GM15510 (cell line): ENCODE data around the gene ASTN2.

Experiments used
- POLR2A ChIP-seq: IDR thresholded peaks from 3 replicates; pipeline ENCODE4 v1.6.1; 2011; ENCODE audit warnings: borderline replicate concordance; ENCODE audit not compliant: insufficient read length; ENCODE audit errors: extremely low read depth

Gene ASTN2

GRCh38 chr9:116943970-116944369, 470.9 kb downstream of the ASTN2 start:
- no peak for TF ChIP-seq POLR2A

GRCh38 chr9:116942593-116943061, 472.2 kb downstream of the ASTN2 start:
- no peak for TF ChIP-seq POLR2A

DNA sequence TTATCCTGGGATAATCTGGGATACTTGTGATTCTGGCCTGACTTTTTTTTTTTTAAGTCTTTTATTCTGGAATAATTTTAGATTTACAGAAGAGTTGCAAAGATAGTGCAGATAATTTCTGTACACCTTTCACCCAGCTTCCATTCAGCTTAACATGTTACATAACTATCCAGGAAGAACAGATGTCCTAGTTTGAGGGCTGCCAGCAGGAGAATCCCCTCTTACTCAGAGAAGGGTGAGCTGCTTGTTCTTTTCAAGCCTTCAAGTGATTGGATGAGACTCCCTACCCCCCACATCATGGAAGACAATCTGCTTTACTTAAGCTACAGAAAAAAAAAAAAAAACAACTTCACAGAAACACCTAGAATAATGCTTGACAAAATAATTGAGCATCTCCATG, 473.6 kb downstream of the ASTN2 start:
- no peak for TF ChIP-seq POLR2A

DNA sequence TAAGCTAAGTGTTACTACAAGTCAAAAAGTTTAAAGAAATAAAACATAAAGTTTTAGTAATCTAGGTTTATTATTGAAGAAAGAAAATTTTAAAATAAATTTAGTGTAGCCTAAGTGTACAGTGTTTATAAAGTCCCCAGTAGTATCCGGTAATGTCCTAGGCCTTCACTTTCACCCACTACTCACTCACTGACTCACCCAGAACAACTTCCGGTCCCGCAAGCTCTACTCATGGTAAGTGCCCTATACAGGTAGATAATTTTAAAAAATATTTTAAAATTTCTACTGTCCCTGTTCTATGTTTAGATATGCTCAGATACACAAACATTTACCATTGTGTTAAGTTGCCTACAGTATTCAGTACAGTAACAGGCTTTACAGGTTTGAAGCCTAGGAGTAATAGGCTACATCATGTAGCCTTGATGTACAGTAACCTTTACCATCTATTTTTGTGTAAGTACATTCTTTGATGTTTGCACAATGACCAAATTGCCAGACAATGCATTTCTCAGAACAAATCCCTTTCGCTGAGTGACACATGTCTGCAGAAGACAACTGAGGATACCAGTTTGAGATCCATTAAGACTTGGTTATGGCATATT, 474.1 kb downstream of the ASTN2 start:
- TF ChIP-seq POLR2A = no peak

DNA sequence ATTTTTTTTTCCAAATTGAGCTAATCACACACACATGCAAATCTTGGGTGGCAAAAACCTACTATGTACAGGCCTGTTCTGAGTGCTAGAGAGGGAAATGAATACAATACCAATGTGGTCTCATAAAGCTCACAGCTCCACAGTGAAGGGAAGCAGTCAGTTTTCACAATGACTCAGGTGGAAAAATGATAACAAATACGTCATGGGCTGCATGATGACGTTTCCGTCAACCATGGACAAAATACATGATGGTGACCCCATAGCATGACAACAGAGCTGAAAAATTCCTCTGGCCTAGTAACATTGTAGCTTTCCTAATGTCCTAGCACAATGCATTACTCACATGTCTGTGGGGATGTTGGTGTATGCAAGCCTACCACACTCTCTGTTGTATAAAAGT, 475.2 kb downstream of the ASTN2 start:
- TF ChIP-seq POLR2A = no peak

- TF ChIP-seq POLR2A = no peak
These were observed 475.7 kb downstream of the ASTN2 start for GRCh38 chr9:116939161-116939560.

- TF ChIP-seq POLR2A = no peak
These were observed 477.5 kb downstream of the ASTN2 start for GRCh38 chr9:116937361-116937760.

GRCh38 chr9:116935149-116935897, 479.5 kb downstream of the ASTN2 start:
- TF ChIP-seq POLR2A = no peak

GRCh38 chr9:116934131-116934530, 480.7 kb downstream of the ASTN2 start:
- TF ChIP-seq POLR2A = no peak

GRCh38 chr9:116933251-116933650, 481.6 kb downstream of the ASTN2 start:
- TF ChIP-seq POLR2A = no peak

GRCh38 chr9:116929621-116930020, 485.2 kb downstream of the ASTN2 start:
- TF ChIP-seq POLR2A = no peak

DNA sequence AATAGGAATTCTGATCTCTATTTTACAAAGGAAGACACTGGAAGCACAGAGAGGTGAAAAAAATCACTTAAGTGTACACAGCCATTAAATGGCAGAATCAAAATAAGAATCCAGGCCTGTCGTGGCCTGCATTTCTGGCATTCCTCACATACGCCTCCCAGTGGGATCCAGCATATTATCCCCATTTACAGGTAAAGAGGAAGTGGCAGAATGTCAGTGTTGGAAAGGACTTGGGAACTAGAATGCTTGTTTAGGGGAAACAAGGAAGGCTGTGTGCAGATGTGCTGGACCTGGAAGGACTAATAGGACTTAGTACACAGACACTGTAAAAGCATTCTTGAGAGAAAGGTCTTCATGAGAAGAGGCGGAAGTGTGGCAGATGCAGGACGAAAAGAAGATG, 486.0 kb downstream of the ASTN2 start:
- no peak for TF ChIP-seq POLR2A

DNA sequence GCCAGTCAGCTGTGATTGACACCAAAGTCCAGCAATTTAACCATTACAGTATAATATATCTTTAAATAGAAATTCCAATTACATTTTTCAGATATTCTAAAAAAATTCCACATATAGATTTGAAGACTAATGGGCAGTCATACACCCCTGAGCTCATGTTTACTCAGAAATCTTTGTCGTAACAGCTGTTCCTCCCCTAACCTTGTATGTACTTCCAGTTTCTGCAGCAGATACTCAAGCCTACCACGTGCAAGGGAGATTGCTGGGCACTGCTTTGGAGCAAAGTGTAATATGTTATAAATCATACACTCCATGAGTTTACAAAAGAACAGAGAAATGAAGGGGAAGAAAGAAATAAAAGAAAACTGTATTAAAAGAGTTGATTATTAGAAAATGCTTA, 486.6 kb downstream of the ASTN2 start:
- no peak for TF ChIP-seq POLR2A

- TF ChIP-seq POLR2A = no peak
These were observed 487.1 kb downstream of the ASTN2 start for GRCh38 chr9:116927726-116928125.

GRCh38 chr9:116925121-116925520, 489.7 kb downstream of the ASTN2 start:
- TF ChIP-seq POLR2A = no peak

DNA sequence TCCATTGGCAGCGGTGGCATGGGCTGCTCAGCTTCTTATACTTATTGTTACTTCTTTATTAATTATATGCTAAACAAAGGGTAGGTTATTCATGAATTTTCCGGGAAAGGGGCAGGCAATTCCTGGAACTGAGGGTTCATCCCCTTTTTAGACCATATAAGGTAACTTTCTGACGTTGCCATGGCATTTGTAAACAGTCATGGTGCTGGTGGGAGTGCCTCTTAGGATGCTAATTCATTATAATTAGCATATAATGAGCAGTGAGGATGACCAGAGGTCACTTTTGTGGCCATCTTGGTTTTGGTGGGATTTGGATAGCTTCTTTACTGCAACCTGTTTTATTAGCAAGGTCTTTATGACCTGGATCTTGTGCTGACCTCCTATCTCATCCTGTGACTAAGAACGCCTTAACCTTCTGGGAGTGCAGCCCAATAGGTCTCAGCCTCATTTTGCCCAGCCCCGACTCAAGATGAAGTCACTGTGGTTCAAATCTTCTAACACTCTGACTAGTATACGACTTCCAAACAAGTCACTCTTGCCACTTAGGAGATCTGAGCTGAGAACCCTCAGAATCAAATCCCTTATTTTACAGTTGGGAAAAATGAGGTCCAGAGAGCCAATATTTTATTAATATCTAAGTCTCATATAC, 490.3 kb downstream of the ASTN2 start:
- TF ChIP-seq POLR2A = no peak
